HCT116 (cell line): ENCODE results near the gene ALDH4A1. TPM values are rescaled to one million over a fixed set of nuclear protein-coding genes. Genes with fewer than 3 reads are reported as not detected.

Experiments used
- ATAC-seq: fragments of 200-7000 bp; cut with Tn5 transposase; 2 replicates; pipeline ENCODE4 v1.9.1; 2020; ENCODE audit warnings: mild to moderate bottlenecking, moderate library complexity
- BruUV-seq: library from RNA; stranded (reverse); fragments of 400-500 nt; replicated peaks from 2 replicates; lab custom pipeline; 2021; lab: Mats Ljungman, UMichigan
- CTCF ChIA-PET: fragments of 300-600 bp; sonication (Branson Sonifier 250); formaldehyde crosslinking; loops from one replicate; lab custom pipeline; 2021; ENCODE audit warnings: antibody characterized with exemption; lab: Charles Lee
- POLR2A ChIA-PET: fragments of 300-600, 350-600 bp; sonication (Branson Sonifier 250); formaldehyde crosslinking; loops from one replicate; lab custom pipeline; 2021; ENCODE audit warnings: antibody characterized with exemption; lab: Charles Lee
- RAD21 ChIA-PET, 2 experiments: fragments of 300-600 bp; sonication (Branson Sonifier 250); formaldehyde crosslinking; loops; one replicate each; lab custom pipeline; 2023; ENCODE audit warnings: low total read pairs in 2 of 2; ENCODE audit not compliant: uncharacterized antibody in 2 of 2, unreplicated experiment in 2 of 2, low non-redundant PET in 1 of 2; lab: Charles Lee
- DNase-seq: peaks from one replicate; pipeline ENCODE4 v3.0.0-alpha.2; 2010; ENCODE audit warnings: low read depth, low spot score
- H2AFZ ChIP-seq: fragments of 200-600 bp; shearing (Covaris generic), sonication (generic); 2 replicates; pipeline ENCODE4 v1.6.1; 2017; ENCODE audit warnings: low read depth, mixed run types, mixed read lengths, antibody characterized with exemption, low read length; ENCODE audit not compliant: poor library complexity, severe bottlenecking
- H3K27ac ChIP-seq: 2 replicates; pipeline ENCODE4 v1.5.1; 2012; ENCODE audit warnings: low read depth, low read length
- H3K27me3 ChIP-seq: fragments of 200-600 bp; sonication (generic); 2 replicates; pipeline ENCODE4 v1.6.1; 2016; ENCODE audit warnings: mixed run types, low read length, mixed read lengths; ENCODE audit not compliant: insufficient read depth
- H3K36me3 ChIP-seq, 2 experiments: fragments of 200-500 bp in 1 of 2; fragments of 200-600 bp in 1 of 2; sonication (Bioruptor generic) in 1 of 2; sonication (generic) in 1 of 2; 2 replicates each; pipeline versions ENCODE4 v1.5.1 to v1.6.1; 2014 to 2016; ENCODE audit warnings: low read length in 2 of 2, inconsistent platforms in 1 of 2, mixed read lengths in 1 of 2, mixed run types in 1 of 2; ENCODE audit not compliant: insufficient read depth in 2 of 2, control insufficient read depth in 1 of 2
- H3K4me1 ChIP-seq, 2 experiments: fragments of 200-600 bp in 1 of 2; sonication (generic) in 1 of 2; 2 replicates each; pipeline versions ENCODE4 v1.5.1 to v1.6.1; 2012 to 2017; ENCODE audit warnings: low read length in 2 of 2, inconsistent platforms in 1 of 2, mild to moderate bottlenecking in 1 of 2, mixed read lengths in 1 of 2, mixed run types in 1 of 2, moderate library complexity in 1 of 2; ENCODE audit not compliant: insufficient read depth in 2 of 2, control insufficient read depth in 1 of 2
- H3K4me2 ChIP-seq: fragments of 200-600 bp; sonication (generic); 2 replicates; pipeline ENCODE4 v1.6.1; 2017; ENCODE audit warnings: mixed run types, low read length, mixed read lengths
- H3K4me3 ChIP-seq, 2 experiments: fragments of 200-600 bp in 1 of 2; sonication (generic) in 1 of 2; replicated peaks in 1 of 2; 2 replicates each; pipeline ENCODE4 v1.5.1; 2011 to 2016; ENCODE audit warnings: low read length in 2 of 2, control low read depth in 1 of 2, low read depth in 1 of 2, mild to moderate bottlenecking in 1 of 2, mixed read lengths in 1 of 2, mixed run types in 1 of 2
- H3K79me2 ChIP-seq: fragments of 200-600 bp; sonication (generic); 2 replicates; pipeline ENCODE4 v1.6.1; 2017; ENCODE audit warnings: mild to moderate bottlenecking, mixed run types, low read length, moderate library complexity, mixed read lengths; ENCODE audit not compliant: insufficient read depth
- H3K9ac ChIP-seq: fragments of 200-600 bp; sonication (generic); 2 replicates; pipeline ENCODE4 v1.6.1; 2016; ENCODE audit warnings: low read length, mixed read lengths
- H3K9me2 ChIP-seq: fragments of 200-600 bp; sonication (generic), shearing (Covaris generic); 2 replicates; pipeline ENCODE4 v1.6.1; 2017; ENCODE audit warnings: mixed run types, mild to moderate bottlenecking, moderate library complexity; ENCODE audit not compliant: insufficient read depth
- H3K9me3 ChIP-seq, 2 experiments: fragments of 200-500 bp in 1 of 2; fragments of 200-600 bp in 1 of 2; sonication (Bioruptor generic) in 1 of 2; sonication (generic) in 1 of 2; 2 replicates each; pipeline ENCODE4 v1.6.1; 2014 to 2017; ENCODE audit warnings: low read length in 2 of 2, mixed read lengths in 2 of 2, inconsistent platforms in 1 of 2, low read depth in 1 of 2, mild to moderate bottlenecking in 1 of 2, mixed run types in 1 of 2, moderate library complexity in 1 of 2; ENCODE audit not compliant: control insufficient read depth in 1 of 2, insufficient read depth in 1 of 2
- H4K20me1 ChIP-seq: fragments of 200-600 bp; sonication (generic), shearing (Covaris generic); 2 replicates; pipeline ENCODE4 v1.6.1; 2017; ENCODE audit warnings: mixed run types, mild to moderate bottlenecking, moderate library complexity; ENCODE audit not compliant: insufficient read depth
- CEBPB ChIP-seq: IDR thresholded peaks from 2 replicates; pipeline ENCODE4 v1.6.1; 2012; ENCODE audit warnings: low read depth
- CTCF ChIP-seq, 3 experiments: fragments of 200-600 bp in 1 of 3; sonication (generic) in 1 of 3; IDR thresholded peaks in 2 of 3; conservative IDR thresholded peaks in 1 of 3; 2 replicates each; pipeline ENCODE4 v1.5.1; 2012 to 2017; ENCODE audit warnings: low read depth in 2 of 3, low read length in 2 of 3, antibody characterized with exemption in 1 of 3, borderline replicate concordance in 1 of 3, control low read depth in 1 of 3, mild to moderate bottlenecking in 1 of 3, mixed read lengths in 1 of 3, mixed run types in 1 of 3, moderate library complexity in 1 of 3; ENCODE audit not compliant: insufficient read depth in 1 of 3
- EGR1 ChIP-seq: IDR thresholded peaks from 2 replicates; pipeline ENCODE4 v1.6.1; 2012; ENCODE audit warnings: low read depth
- ELF1 ChIP-seq: IDR thresholded peaks from 2 replicates; pipeline ENCODE4 v1.6.1; 2012; ENCODE audit warnings: low read depth, borderline replicate concordance
- FOSL1 ChIP-seq: IDR thresholded peaks from 2 replicates; pipeline ENCODE4 v1.6.1; 2012; ENCODE audit warnings: low read depth
- JUND ChIP-seq: IDR thresholded peaks from 2 replicates; pipeline ENCODE4 v1.6.1; 2012
- MAX ChIP-seq: IDR thresholded peaks from 2 replicates; pipeline ENCODE4 v1.6.1; 2012
- POLR2A ChIP-seq: IDR thresholded peaks from 2 replicates; pipeline ENCODE4 v1.7.0; 2011; ENCODE audit warnings: borderline replicate concordance; ENCODE audit not compliant: insufficient read depth, insufficient read length; ENCODE audit errors: extremely low read depth
- RAD21 ChIP-seq: IDR thresholded peaks from 2 replicates; pipeline ENCODE4 v1.6.1; 2012; ENCODE audit warnings: low read depth, mild to moderate bottlenecking
- SRF ChIP-seq: IDR thresholded peaks from 2 replicates; pipeline ENCODE4 v1.6.1; 2012; ENCODE audit warnings: low read depth
- YY1 ChIP-seq: IDR thresholded peaks from 2 replicates; pipeline ENCODE4 v1.6.1; 2011; ENCODE audit warnings: low read length, low read depth, moderate library complexity, mild to moderate bottlenecking; ENCODE audit not compliant: insufficient replicate concordance; ENCODE audit errors: extremely low read depth
- ZNF274 ChIP-seq: fragments of 200-500 bp; sonication (Bioruptor generic); IDR thresholded peaks from 2 replicates; pipeline ENCODE4 v1.6.1; 2014; ENCODE audit warnings: mild to moderate bottlenecking, low read depth, low read length, inconsistent platforms
- intact Hi-C: fragments of 100-400 bp; cut with micrococcal nuclease; formaldehyde crosslinking; loops from 2 replicates; pipeline ENCODE4 v1.10.0; 2022
- microRNA counts: library from miRNA; unstranded; fragments of <30 nt; microRNA quantifications from one replicate; lab custom pipeline; 2015
- microRNA-seq: library from miRNA; unstranded; fragments of <30 nt; microRNA quantifications from one replicate; pipeline ENCODE4, GENCODE V29; 2016; ENCODE audit warnings: borderline number of aligned reads
- total RNA-seq: library from RNA; stranded (reverse); gene quantifications from one replicate; pipeline ENCODE4 v1.2.1, GENCODE V29; 2021; ENCODE audit not compliant: unreplicated experiment

The ALDH4A1 gene
- total RNA-seq, 1 experiment from 2014 or later: 12.6 TPM

GRCh38 chr1:18823438-18823837 lies 78.9 kb downstream of the ALDH4A1 start:
- no TSS peak for BruUV-seq
- ChIA-PET CTCF (interaction anchor here (1.2 to 4.3 kb wide), 2 partner anchors 227 to 267 kb away, joined by 4 to 45 read pairs; no protein-coding TSS in a partner anchor), POLR2A (no interaction called here), RAD21 (interaction anchor here in 1 of 2 experiments (1.0 kb wide), 1 partner anchor 226 kb away, joined by 3 read pairs; no protein-coding TSS in a partner anchor)
- Histone ChIP-seq H3K9me2 (no peaks in the 10 kb centered on the region), H3K9me3 (peaks cover 0 to 7% of the 10 kb centered on the region in 2 experiments; a peak in 1 of 4 replicates), H3K4me3 (no peak overlapping the region), H3K4me1 (peaks cover 0 to 4% of the 10 kb centered on the region in 2 experiments; a peak in 1 of 4 replicates), H3K27me3 (no peaks in the 10 kb centered on the region), H2AFZ (no peak overlapping the region), H3K4me2 (no peak overlapping the region), H3K36me3 (no peaks in the 10 kb centered on the region), H3K79me2 (no peaks in the 10 kb centered on the region), H4K20me1 (no peaks in the 10 kb centered on the region), H3K27ac (no peak overlapping the region), H3K9ac (no peak overlapping the region)
- TF ChIP-seq YY1 (no peak), ZNF274 (no peak), CEBPB (no peak), SRF (no peak), ELF1 (no peak), MAX (no peak), JUND (no peak), EGR1 (no peak), POLR2A (no peak), CTCF (IDR thresholded peaks at IDR 0.05 in 2 of 3, conservative IDR thresholded peaks at IDR 0.05 in 1 of 3; ENCODE audit: borderline replicate concordance in 1 of 3, insufficient read depth in 1 of 3, low read depth in 2 of 3, low read length in 2 of 3) (no peak), FOSL1 (no peak), RAD21 (no peak)
- intact Hi-C loops: no loop called here
- ATAC-seq (no peak), DNase-seq (no peak)

MicroRNA genes within 50 kb of the gene (microRNA counts, 767-probe panel; counts per million panel counts)
- microRNA hsa-miR-1290 (lab: Ali Mortazavi, UCI): not detected

Small RNA genes lying within 50 kb of the gene (microRNA-seq; reads per million reads assigned to microRNA genes)
- gene MIR1290 (not detected), gene MIR4695 (not detected)

Other genes with a start within 250 kb of the ALDH4A1 start
- not detected for gene TAS1R2, start 42.9 kb downstream of the ALDH4A1 start, total RNA-seq
- gene IFFO2, start 54.1 kb upstream of the ALDH4A1 start, total RNA-seq: 15.6 TPM